ENCODE data around the gene CD33. TPM values are rescaled to one million over a fixed set of nuclear protein-coding genes. Genes with fewer than 3 reads are reported as not detected.
A peak's percentile ranks its signal among the peaks of the same experiment; 100 is the strongest.

CD33 gene
- total and polyA plus RNA-seq, 9 of the 15 experiments (the other 6 are each of a cell fraction or from before 2014, with no cell fraction given): 36.1 to 88.6 (median 49.6) TPM

DNA sequence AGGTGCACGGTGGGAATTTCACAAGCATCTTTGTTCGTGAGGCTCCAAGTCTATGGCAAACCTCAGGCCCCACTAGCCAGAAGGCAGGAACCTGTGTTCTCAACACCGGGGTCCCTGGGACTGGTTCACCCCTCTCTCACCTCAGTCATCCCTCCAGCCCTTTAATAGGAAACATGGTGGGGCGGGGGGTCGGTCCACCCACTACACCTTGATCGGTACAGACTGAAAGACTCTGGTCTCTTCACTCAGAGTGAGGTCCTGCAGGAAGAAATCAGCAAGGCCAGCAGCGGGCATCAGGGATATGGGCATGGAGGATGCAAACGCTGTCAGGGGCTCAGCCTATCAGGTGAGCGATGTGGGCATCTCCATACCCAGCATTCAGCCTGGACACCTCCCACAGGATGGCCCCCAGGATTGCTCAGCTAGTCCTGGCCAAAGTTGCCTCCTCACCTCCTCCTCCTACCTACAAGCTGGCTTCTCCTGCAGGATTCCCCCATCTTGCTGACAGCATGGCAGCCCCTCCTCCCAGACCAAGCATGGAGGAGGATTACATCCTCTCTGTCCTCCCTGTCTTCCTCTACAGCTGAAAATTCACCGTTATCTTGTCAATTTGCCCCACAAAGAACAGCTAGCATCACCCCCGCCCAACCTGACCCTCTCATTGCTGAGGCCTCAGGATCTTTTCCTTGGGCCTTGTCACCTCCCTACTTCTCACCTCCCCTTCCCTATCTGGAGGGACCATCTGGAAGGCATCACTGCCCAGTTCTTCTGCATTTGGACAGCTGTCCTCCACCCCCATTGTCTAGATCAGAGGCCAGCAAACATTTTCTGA, 37.3 kb upstream of the CD33 start (continued):
- TF ChIP-seq HOXB6 (CRISPR knock-in tag; IDR thresholded peaks at IDR 0.05; ENCODE audit: borderline replicate concordance): no peak
- TF ChIP-seq, protein P1, sequence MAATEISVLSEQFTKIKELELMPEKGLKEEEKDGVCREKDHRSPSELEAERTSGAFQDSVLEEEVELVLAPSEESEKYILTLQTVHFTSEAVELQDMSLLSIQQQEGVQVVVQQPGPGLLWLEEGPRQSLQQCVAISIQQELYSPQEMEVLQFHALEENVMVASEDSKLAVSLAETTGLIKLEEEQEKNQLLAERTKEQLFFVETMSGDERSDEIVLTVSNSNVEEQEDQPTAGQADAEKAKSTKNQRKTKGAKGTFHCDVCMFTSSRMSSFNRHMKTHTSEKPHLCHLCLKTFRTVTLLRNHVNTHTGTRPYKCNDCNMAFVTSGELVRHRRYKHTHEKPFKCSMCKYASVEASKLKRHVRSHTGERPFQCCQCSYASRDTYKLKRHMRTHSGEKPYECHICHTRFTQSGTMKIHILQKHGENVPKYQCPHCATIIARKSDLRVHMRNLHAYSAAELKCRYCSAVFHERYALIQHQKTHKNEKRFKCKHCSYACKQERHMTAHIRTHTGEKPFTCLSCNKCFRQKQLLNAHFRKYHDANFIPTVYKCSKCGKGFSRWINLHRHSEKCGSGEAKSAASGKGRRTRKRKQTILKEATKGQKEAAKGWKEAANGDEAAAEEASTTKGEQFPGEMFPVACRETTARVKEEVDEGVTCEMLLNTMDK (IDR thresholded peaks at IDR 0.05; ENCODE audit: borderline replicate concordance, insufficient read depth, low read depth, low read length, poor library complexity, severe bottlenecking): no peak
- TF ChIP-seq ARID1B (IDR thresholded peaks at IDR 0.05): peak; percentile 68
- TF ChIP-seq TAF7 (tag; IDR thresholded peaks at IDR 0.05): no peak
- TF ChIP-seq RUNX1 (IDR thresholded peaks at IDR 0.05; ENCODE audit: low read depth): no peak
- TF ChIP-seq, protein P2, sequence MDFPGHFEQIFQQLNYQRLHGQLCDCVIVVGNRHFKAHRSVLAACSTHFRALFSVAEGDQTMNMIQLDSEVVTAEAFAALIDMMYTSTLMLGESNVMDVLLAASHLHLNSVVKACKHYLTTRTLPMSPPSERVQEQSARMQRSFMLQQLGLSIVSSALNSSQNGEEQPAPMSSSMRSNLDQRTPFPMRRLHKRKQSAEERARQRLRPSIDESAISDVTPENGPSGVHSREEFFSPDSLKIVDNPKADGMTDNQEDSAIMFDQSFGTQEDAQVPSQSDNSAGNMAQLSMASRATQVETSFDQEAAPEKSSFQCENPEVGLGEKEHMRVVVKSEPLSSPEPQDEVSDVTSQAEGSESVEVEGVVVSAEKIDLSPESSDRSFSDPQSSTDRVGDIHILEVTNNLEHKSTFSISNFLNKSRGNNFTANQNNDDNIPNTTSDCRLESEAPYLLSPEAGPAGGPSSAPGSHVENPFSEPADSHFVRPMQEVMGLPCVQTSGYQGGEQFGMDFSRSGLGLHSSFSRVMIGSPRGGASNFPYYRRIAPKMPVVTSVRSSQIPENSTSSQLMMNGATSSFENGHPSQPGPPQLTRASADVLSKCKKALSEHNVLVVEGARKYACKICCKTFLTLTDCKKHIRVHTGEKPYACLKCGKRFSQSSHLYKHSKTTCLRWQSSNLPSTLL (IDR thresholded peaks at IDR 0.05): no peak
- no peak for TF ChIP-seq ZNF121 (CRISPR knock-in tag; conservative IDR thresholded peaks at IDR 0.05)
- TF ChIP-seq, protein P3, sequence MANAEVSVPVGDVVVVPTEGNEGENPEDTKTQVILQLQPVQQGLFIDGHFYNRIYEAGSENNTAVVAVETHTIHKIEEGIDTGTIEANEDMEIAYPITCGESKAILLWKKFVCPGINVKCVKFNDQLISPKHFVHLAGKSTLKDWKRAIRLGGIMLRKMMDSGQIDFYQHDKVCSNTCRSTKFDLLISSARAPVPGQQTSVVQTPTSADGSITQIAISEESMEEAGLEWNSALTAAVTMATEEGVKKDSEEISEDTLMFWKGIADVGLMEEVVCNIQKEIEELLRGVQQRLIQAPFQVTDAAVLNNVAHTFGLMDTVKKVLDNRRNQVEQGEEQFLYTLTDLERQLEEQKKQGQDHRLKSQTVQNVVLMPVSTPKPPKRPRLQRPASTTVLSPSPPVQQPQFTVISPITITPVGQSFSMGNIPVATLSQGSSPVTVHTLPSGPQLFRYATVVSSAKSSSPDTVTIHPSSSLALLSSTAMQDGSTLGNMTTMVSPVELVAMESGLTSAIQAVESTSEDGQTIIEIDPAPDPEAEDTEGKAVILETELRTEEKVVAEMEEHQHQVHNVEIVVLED (CRISPR knock-in tag; IDR thresholded peaks at IDR 0.05): no peak
- TF ChIP-seq, protein P4, sequence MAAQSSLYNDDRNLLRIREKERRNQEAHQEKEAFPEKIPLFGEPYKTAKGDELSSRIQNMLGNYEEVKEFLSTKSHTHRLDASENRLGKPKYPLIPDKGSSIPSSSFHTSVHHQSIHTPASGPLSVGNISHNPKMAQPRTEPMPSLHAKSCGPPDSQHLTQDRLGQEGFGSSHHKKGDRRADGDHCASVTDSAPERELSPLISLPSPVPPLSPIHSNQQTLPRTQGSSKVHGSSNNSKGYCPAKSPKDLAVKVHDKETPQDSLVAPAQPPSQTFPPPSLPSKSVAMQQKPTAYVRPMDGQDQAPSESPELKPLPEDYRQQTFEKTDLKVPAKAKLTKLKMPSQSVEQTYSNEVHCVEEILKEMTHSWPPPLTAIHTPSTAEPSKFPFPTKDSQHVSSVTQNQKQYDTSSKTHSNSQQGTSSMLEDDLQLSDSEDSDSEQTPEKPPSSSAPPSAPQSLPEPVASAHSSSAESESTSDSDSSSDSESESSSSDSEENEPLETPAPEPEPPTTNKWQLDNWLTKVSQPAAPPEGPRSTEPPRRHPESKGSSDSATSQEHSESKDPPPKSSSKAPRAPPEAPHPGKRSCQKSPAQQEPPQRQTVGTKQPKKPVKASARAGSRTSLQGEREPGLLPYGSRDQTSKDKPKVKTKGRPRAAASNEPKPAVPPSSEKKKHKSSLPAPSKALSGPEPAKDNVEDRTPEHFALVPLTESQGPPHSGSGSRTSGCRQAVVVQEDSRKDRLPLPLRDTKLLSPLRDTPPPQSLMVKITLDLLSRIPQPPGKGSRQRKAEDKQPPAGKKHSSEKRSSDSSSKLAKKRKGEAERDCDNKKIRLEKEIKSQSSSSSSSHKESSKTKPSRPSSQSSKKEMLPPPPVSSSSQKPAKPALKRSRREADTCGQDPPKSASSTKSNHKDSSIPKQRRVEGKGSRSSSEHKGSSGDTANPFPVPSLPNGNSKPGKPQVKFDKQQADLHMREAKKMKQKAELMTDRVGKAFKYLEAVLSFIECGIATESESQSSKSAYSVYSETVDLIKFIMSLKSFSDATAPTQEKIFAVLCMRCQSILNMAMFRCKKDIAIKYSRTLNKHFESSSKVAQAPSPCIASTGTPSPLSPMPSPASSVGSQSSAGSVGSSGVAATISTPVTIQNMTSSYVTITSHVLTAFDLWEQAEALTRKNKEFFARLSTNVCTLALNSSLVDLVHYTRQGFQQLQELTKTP (IDR thresholded peaks at IDR 0.05; ENCODE audit: low read depth in 1 of 2, partially characterized antibody in 2 of 2): no peak
- TF ChIP-seq PTBP1 (IDR thresholded peaks at IDR 0.05; ENCODE audit: low read depth, low read length): no peak
- TF ChIP-seq ZNF668 (CRISPR knock-in tag; IDR thresholded peaks at IDR 0.05): no peak
- no peak for TF ChIP-seq MIER1 (IDR thresholded peaks at IDR 0.05; ENCODE audit: low read depth)
- TF ChIP-seq ZC3H8 (IDR thresholded peaks at IDR 0.05): no peak
- no peak for TF ChIP-seq ZNF175 (CRISPR knock-in tag; IDR thresholded peaks at IDR 0.05; ENCODE audit: low read depth)
- TF ChIP-seq ZNF263 (CRISPR knock-in tag; IDR thresholded peaks at IDR 0.05; ENCODE audit: borderline replicate concordance): peak; percentile 78
- TF ChIP-seq SMARCA5 (IDR thresholded peaks at IDR 0.05): no peak
